HG03095 (cell line): ENCODE data around the gene DPT.

Source experiments
- ATAC-seq: cut with Tn5 transposase; IDR thresholded peaks from one replicate; pipeline ENCODE4 v1.9.1; 2021; ENCODE audit warnings: moderate library complexity; ENCODE audit not compliant: unreplicated experiment

DPT gene

DNA sequence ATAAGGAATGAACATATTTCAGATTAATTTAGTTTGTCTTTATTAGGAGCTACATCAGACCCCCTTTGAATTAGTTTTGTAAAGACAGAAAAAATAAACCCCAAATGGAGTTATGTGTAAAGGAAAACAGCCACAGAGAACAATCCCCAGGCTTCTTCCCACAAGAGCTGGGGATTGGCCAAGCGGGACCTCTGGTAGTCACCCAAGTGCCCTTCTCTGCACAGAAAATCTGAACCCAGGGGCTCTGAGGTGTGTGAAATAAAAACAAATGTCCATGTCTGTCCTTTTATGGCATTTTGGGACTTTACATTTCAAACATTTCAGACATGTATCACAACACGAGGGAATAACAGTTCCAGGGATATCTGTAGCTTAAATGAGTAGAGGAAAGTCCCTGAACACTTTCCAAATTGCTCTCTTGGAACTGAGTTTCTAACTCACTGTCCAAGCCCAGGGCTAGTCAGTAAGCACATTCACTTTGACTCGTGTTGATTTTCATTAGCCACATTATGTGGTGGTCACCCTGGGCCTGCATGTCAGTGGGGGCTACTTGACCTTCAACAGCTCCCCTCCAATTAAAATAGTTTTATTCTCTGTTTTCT, 22.5 kb downstream of the DPT start:
- no peak for ATAC-seq

DNA sequence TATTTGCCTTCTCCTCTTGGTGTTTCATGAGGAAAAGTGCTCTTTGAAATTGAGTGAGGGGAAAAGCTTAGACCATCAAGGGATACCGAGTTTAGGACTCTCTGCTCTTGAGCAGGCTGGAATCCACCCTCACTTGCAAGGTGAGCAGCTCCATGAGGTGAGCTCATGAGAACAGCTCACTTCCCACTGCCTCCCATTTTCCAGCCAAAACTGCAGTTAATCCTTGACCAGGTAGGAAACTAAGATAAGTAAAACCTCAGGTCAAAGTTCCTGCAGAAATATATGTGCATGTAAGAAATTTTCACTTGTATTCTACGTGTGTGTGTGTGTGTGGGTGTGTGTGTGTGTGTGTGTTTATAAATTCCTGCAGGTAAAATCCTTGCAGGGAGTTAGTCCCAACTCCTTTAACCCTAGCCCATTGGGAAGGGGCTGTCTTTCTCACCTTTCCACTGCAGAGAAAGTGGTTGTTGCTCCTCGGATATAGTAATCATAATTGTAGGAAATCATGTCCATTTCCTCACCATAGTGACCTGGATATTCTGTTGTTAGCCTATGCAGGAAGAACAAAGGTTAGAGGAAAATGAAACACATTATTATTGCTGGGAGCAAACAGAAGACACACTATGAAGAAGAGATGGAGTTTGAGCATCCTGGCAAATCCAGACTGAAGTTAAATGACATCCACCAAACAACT, 28.3 kb downstream of the DPT start:
- no peak for ATAC-seq

DNA sequence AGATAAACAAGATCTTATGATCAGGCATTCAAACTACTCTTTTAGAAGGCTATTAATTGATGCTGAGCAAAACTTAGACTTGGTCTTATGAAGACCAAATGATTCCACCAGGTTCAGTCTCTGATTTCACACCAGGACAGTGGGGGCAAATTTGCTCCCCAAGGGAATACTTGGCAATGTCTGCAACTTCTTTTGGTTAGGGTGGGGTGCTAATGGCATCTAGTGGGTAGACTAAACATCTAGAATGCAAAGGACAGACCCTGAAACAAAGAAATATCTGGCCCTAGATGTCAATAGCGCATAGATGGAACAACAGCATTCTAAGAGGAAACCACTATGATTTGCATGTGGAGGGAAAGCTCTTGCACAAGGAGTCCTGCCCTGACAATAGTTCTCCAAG, 30.6 kb downstream of the DPT start:
- no peak for ATAC-seq

DNA sequence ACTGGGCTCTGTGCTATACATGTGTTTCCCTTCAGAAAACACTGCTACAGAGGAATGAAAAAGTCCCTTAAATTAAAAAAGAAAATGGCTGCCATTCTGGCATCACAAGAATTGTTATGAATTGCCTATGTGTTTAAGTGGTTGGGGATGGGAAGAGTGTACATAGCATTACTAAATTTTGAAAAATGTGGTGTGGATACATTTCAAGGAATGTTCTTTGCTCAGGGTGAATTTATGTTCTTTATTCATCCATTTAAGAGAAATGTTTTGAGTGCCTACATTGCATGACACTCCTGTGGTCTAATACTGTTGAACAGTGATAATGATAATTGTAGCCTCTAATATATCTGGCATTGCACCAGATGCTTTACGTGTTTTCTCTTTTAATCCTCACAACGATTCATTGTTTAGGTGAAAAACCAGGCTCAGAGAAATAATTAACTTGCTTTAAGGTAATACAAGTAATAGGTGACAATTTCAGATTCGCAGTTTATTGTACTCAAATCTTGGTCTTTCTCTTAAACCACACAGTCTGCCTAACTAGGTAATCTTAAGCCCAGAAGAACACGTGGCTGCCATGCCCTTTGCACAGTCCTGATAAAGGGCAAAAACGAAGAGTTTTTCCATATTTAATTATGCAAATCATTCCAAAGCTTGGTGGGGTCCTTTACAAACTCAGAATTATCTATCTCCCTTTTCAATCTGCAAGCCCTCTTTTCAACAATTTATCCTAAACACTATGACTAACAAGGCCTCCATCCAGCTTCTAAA, 31.5 kb downstream of the DPT start:
- no peak for ATAC-seq

DNA sequence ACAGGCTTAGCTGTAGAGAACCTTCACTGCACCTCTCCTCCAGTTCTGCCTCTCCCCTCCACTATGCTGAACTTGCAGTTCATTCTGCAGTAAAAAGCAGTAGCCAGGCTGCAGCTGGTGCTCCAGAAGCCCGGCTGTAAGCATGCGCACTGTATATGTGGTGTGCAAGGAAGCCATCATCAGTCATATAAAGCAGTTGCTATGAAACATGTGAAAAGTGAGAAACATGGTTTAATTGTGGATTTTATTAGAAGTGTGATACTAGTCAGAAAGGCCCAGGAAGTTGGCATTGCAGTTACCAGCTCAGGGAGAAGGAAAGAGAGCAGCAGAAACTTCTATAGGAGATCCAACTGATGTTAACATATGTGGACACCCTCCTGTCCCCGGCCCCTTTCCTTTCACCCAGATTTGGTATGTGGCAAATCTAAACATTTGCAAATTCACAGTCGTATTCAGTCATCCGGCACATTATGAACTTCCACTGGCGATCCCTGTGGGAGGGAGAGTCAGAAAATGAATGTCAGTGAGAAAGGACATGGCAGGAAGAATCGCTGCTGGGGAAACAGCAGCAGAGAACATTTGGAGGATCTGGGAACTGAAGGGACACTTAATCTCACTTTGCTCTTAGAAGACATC, 32.8 kb downstream of the DPT start:
- ATAC-seq: no peak

DNA sequence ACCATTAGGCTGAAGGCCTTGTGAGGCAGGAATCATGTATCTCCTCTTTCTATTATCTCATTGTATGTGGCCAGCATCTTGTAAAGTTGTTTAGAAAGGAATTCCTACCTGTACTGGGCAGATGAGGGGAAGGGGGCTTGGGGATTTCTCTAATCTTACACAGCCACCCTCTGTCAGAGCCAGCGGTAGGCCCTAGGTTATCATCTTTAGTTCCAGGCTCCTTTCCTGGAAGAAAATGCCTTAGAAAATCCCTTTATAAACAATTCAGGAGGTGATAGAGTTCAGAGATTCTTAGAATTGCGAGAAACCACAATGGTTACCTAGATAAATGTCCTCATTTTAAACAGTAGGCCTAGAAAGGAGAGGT, 35.2 kb downstream of the DPT start:
- ATAC-seq: no peak

DNA sequence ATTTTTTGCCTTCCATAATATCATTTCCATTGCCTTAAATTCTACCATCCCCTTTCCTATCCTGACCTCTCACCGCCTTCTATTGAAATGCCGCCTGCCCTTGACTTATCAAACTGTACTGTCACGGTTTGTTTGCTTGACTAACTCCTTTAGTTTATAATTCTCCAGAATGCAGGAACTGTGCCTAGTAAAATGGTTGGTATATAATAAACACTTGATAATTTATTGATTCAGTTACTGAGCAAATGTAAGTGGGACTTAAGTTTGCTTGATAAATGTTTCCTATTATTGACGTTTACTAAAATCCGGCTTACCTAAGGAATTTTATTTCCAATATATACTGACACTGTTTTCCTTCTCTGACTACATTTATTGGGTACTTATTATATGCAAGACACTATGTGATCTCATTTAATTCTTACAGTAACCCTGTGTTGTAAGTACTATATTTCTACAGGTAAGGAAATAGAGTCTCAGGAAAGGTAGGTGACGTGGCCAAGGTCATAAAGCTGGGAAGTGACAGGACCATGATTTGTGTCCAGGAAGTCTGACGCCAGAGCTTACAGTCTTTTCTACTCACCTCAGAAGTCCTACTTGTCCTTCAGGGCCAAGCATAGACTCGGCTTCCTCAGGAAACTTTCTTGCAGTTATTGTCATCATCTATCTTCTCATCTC, 35.7 kb downstream of the DPT start:
- no peak for ATAC-seq

DNA sequence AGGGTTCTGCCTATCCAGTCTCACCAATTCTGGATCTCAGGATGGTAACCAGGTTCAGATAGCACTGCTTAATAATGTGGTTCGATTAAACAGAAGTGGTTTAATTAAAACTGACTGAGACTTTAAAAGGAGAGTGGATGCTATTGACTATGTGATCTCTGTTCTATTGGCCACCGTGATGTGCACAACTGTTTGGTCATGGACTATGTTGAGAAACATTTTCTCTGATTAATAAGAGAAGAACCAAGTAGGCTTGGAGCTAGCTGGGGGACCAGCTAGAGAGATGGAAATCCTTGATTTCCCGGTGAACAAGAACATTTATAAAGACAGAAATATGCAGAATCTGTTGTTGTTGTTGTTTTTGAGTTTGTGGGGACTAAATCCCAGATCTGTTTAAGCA, 36.5 kb downstream of the DPT start:
- ATAC-seq: no peak

DNA sequence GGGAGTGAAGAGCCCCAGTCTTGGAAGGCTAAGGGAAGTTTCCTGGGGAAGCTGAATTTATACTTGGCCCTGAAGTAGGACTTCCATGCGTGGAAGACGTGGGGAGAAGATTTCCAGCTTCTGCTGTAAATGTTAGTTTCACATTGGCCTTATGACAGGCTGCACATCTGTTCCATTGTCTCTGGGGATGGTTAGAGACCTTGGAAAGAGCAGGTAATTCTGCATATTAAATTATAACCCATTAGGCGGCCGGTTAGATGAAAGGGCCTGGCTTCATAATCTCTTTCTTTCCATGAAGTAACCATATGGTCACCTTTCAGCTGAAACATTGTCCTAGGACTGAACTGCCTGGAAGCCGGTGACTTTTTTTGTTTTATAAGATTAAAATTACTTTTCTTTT, 37.5 kb downstream of the DPT start:
- ATAC-seq: no peak

DNA sequence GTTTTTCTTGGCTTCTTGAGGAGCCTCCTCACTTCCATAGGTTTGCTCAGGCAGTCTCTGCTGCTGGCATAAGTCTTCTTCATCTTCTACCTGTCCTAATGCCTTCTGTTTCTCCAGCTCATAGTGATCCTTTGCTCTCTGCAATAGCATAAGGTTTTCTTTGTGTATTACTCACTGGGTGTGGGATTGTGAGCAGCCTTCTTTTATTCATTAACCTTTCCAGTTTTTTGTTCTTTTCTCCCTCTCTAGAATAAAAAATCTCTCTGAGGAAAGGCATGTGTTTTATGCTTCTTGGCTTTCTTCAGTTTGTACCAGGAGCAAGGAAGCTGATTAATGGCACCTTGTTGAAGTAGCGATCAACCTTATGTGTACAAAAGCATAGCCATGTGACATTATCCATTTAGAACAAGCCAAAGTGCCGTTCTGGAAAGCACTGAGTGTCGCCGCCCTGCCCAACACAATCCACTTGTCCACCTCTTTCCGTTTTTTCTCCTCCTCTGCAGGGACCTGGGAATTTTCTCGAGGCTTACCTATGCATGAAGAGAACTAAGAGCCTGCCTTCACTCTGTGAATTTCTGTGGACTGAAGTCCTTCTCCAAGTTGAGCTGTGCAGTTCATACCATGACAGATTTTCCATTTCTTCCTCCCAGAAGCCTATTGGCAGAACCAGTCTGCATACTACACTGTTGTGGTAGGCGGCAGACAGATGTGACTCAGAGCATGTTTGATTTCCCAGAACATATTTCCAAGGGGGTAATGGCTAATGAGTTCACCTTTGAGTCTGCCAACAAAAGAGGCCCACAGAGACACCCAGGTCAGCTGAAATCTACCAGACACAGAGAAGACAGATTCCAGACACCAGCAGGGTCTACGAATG, 39.0 kb downstream of the DPT start:
- ATAC-seq: no peak

DNA sequence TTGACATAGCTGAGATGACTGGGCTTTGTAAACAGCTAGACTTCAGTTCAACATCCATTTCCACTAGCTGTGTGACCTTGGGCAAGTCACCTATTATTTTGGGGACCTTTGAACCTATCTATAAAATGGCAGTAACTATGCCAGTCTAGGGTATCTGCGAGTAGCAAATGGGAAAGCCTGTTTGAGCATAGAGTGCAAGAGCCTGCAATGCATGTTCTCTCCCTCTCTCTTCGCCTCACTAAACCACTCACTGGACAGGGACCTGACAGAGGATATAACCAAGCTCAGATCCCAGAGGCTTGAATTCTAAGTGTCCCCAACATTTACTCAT, 39.7 kb downstream of the DPT start:
- ATAC-seq: no peak

DNA sequence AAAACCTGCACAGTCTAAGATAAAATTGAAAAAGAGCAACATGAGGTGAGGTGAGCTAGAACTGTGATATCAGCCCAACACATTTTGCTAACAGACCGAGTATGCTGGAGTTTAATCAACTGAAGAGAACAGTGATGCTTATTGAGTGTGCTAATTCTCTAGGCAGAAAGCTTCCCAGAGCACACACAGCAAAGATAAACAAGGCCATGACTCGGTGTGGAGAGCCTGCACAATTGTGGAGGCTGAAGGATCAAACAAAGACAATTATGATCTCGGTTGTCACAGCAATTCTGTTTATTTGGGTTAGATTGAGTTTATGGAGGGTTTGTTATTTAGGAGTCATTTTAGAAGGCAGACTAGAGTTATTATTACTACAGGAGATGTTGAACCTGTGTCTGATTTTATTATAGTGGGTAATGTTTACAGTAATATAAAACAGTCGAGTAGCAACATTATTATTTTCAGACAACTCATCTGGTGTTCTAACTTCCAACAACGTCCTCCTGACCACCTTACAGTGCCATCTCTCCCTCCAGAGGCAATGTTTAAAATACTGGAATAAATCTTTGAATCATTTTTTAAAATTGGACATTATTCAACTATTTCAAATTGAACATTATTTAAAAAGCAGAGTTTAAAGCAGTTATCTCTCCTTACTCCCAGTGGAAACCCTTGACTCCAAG, 40.2 kb downstream of the DPT start:
- ATAC-seq: no peak

DNA sequence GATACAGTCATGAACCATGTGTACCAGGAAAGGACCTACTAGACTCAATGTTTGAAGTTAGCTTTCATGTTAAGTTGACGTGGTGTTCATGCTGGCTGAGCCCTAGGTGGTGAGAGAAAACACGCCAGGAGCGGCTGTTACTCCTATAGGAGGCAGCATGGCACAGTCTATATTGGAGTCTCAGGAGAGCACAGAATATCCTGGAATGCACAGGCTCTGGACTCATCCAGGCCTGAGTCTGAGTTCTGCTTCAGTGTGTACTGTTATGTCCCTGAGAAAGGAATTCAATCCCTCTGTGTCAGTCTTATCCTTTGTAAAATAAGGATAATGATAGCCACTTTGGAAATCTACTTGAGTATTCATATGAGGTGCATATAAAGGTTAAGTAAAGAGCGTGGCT, 41.2 kb downstream of the DPT start:
- ATAC-seq: no peak

DNA sequence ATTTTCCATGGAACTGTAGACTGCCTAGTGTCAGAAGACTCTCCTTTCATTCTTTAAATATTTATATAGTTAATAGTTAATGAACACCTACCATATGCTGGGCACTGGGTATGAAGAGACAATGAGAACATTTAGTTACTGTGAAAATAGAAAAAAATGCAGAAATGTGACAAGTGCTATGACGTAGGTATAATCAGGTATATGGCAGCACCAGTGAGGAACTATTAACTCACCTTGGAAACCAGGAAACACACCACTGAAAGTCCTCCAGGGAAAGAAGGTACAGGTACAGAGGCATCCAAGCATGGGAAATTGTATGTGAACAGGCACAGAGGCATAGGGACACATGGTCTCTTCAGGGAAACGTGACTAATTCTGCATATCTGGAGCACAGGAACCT, 42.3 kb downstream of the DPT start:
- ATAC-seq: no peak

DNA sequence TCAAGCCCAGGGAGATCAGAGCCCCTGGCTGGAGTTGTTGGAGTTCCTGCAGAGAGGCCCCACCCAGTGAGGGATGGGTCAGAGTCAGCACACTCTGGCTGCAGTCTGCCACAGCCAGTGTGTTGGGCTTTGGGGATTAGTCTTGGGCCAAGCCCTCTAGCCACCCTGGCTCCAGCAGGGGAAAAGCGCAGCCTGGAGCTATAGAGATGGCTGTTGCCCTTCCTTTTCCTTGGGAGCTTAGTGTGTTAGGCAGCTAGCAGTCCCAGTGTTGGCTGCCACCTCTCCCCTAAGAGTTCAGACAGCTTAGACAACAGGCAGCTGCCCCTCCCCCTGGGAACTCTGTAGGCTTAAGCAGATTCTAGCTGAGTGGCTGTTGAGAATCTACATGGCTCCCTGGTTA, 45.1 kb downstream of the DPT start:
- no peak for ATAC-seq

DNA sequence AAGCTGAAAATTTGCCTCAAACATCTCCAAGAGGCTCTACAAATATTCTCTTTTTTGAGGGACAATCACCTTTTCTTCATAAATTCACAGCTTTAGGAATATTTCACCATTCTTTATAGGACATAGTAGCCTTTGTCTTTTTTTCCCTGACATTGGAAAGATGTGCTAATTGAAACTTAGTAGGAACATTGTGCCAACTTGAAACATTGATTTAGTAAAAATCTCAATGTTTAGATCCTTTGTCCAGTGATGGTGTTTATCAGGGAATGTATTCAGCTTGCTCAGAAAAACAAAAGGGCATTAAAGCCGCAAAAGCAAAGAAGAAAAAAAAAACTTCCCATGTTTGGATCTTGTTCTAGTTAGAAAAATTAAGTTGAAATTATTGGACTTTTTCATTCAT, 52.1 kb downstream of the DPT start:
- no peak for ATAC-seq

DNA sequence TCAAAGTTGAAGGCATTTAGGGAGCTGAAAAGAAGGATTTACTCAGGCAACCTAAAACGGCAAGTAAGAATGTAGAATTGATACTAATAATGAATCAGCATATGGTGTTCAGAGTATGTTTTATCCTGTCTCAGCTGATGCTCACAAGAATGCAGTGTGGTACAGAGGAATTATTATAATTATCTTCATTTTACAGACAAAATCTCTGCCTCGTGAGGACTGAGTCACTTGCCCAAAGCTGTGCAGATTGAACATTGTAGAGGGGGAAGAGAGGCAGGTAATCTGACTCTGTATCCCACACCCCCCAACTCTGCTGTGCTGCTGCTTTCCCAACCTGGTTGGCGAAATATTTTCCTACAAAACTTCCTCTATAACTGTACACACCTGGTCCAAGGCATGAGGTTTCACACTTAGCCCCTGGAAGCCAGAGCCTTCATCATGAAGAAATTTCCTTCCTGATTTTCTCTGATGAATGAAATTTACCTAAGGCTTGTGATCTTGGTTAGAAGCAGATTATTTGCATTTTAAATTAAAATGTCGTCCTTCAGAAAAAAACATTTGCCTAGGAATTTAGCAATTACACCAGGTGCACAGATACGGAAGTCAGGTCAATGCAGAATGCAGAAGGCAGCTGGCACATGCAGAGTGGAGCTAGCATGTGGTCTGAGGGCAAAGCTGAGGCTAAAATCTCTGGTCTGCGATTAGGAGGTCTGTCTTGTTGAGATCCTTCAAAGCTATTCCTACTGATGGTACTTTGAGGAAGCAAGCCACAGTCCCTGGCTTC, 52.8 kb downstream of the DPT start:
- ATAC-seq: no peak

DNA sequence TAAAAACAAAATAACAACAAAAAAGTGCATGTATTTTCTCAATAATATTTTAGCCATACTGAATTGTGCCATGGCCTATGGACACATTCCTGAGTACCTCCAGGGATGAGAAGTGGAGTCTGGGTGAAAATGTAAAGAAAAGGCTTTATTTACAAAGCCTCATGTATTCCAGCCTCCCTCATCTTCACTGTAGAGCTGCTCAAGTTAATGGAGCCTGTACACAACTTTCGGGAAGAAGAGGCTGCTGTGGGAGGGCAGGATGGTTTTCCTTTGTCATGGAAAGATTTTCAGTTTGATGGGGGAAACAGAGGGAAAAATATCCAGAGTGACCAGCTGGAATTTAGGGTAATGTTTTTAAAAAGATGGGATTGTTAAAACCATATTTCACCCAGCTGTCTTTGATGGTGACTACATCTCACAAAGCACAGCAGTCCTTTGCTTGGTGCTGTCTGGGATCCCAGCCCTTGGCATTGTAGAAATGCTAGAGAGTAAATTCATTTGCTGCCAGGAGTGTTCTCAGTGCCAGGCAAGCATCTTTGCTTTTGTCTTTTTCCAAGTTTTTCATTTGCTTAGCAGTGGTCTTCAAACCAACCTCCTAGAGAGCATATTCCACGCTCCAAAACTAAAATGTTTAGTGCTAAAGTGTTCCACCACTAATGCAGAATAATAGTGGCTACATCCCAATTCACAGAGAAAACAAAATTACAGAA, 54.9 kb downstream of the DPT start:
- ATAC-seq: no peak

DNA sequence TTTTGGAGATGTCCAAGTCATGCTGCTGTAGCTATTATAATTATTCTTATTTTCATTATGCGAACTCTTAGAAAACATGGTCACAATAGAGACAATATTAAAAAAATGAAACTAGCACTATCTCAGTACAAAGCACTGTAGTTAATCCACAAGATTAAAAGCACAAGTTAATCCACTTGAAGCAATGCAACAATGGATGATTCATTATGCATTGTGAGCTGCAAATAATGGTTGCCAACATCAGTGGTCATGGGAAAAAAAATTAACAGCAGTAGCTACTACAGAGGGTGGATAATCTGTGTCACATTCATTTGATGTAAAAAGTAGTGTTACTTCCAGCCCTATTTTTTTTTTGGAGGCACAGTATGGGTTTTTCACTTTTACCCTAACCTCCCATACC, 56.7 kb downstream of the DPT start:
- no peak for ATAC-seq
